H9 (cell line): ENCODE results near the gene ARID3C. TPM values are rescaled to one million over a fixed set of nuclear protein-coding genes. Genes with fewer than 3 reads are reported as not detected.

Experiments
- DNase-seq: peaks from one replicate; pipeline ENCODE4 v3.0.0-alpha.2; 2017
- H2AFZ ChIP-seq: one replicate; pipeline ENCODE4 v1.6.1; 2013; ENCODE audit warnings: mild to moderate bottlenecking, low read length, control low read depth, moderate library complexity
- H2AK5ac ChIP-seq: 2 replicates; pipeline ENCODE4 v1.6.1; 2013; ENCODE audit warnings: low read length, control low read depth, mixed read lengths; ENCODE audit not compliant: insufficient read length
- H2BK120ac ChIP-seq: one replicate; pipeline ENCODE4 v1.6.1; 2013; ENCODE audit warnings: low read depth, mild to moderate bottlenecking, low read length, control low read depth, inconsistent platforms; ENCODE audit not compliant: poor library complexity, severe bottlenecking
- H2BK12ac ChIP-seq: 2 replicates; pipeline ENCODE4 v1.6.1; 2013; ENCODE audit warnings: low read length, control low read depth, mixed read lengths, low read depth; ENCODE audit not compliant: insufficient read length
- H2BK15ac ChIP-seq: 2 replicates; pipeline ENCODE4 v1.6.1; 2013; ENCODE audit warnings: low read depth, low read length, control low read depth
- H2BK20ac ChIP-seq: one replicate; pipeline ENCODE4 v1.6.1; 2013; ENCODE audit warnings: low read depth, mild to moderate bottlenecking, low read length, control low read depth, inconsistent platforms; ENCODE audit not compliant: poor library complexity, severe bottlenecking
- H2BK5ac ChIP-seq: 2 replicates; pipeline ENCODE4 v1.6.1; 2013; ENCODE audit warnings: low read length, control low read depth, mixed read lengths; ENCODE audit not compliant: insufficient read length
- H3K14ac ChIP-seq: 2 replicates; pipeline ENCODE4 v1.6.1; 2013; ENCODE audit warnings: low read length, control low read depth; ENCODE audit not compliant: insufficient read depth
- H3K18ac ChIP-seq: 2 replicates; pipeline ENCODE4 v1.6.1; 2013; ENCODE audit warnings: low read depth, mild to moderate bottlenecking, mixed read lengths, low read length, control low read depth; ENCODE audit not compliant: insufficient read length
- H3K23ac ChIP-seq: 2 replicates; pipeline ENCODE4 v1.6.1; 2013; ENCODE audit warnings: low read length, control low read depth, mixed read lengths, low read depth; ENCODE audit not compliant: insufficient read length
- H3K23me2 ChIP-seq: 2 replicates; pipeline ENCODE4 v1.6.1; 2013; ENCODE audit warnings: low read depth, mild to moderate bottlenecking, mixed read lengths, low read length, control low read depth; ENCODE audit not compliant: insufficient read length, poor library complexity, severe bottlenecking
- H3K27ac ChIP-seq: 2 replicates; pipeline ENCODE4 v1.5.1; 2013; ENCODE audit warnings: low read length, control low read depth, mixed read lengths, low read depth; ENCODE audit not compliant: insufficient read length
- H3K27me3 ChIP-seq: 2 replicates; pipeline ENCODE4 v1.6.1; 2013; ENCODE audit warnings: low read length, control low read depth, inconsistent platforms; ENCODE audit not compliant: insufficient read depth
- H3K4ac ChIP-seq: 2 replicates; pipeline ENCODE4 v1.6.1; 2013; ENCODE audit warnings: low read depth, mild to moderate bottlenecking, control low read depth, inconsistent platforms, low read length, moderate library complexity
- H3K4me1 ChIP-seq: 2 replicates; pipeline ENCODE4 v1.6.1; 2013; ENCODE audit warnings: low read length, control low read depth, inconsistent platforms; ENCODE audit not compliant: insufficient read depth
- H3K4me2 ChIP-seq: 2 replicates; pipeline ENCODE4 v1.6.1; 2013; ENCODE audit warnings: low read length, control low read depth, mixed read lengths; ENCODE audit not compliant: insufficient read length, insufficient read depth
- H3K56ac ChIP-seq: 2 replicates; pipeline ENCODE4 v1.6.1; 2013; ENCODE audit warnings: low read depth, mild to moderate bottlenecking, mixed read lengths, low read length, control low read depth; ENCODE audit not compliant: insufficient read length
- H3K79me1 ChIP-seq: 2 replicates; pipeline ENCODE4 v1.6.1; 2013; ENCODE audit warnings: low read depth, mild to moderate bottlenecking, moderate library complexity, low read length, control low read depth, inconsistent platforms; ENCODE audit not compliant: insufficient read depth, poor library complexity, severe bottlenecking
- H3K79me2 ChIP-seq: 2 replicates; pipeline ENCODE4 v1.6.1; 2013; ENCODE audit warnings: low read length, control low read depth, inconsistent platforms; ENCODE audit not compliant: insufficient read depth
- H3K9ac ChIP-seq: 2 replicates; pipeline ENCODE4 v1.6.1; 2013; ENCODE audit warnings: low read length, control low read depth, mixed read lengths; ENCODE audit not compliant: insufficient read length; ENCODE audit errors: extremely low read depth
- H3K9me3 ChIP-seq: one replicate; pipeline ENCODE4 v1.6.1; 2013; ENCODE audit warnings: low read depth, low read length, inconsistent platforms; ENCODE audit not compliant: control insufficient read depth
- H3T11ph ChIP-seq: one replicate; pipeline ENCODE4 v1.6.1; 2013; ENCODE audit warnings: mild to moderate bottlenecking, low read length, control low read depth, inconsistent platforms
- H4K20me1 ChIP-seq: one replicate; pipeline ENCODE4 v1.6.1; 2013; ENCODE audit not compliant: control insufficient read depth, insufficient read length, insufficient read depth
- H4K5ac ChIP-seq: 2 replicates; pipeline ENCODE4 v1.6.1; 2013; ENCODE audit warnings: low read depth, mild to moderate bottlenecking, mixed read lengths, low read length, control low read depth; ENCODE audit not compliant: insufficient read length
- H4K8ac ChIP-seq: replicated peaks from 2 replicates; pipeline ENCODE4 v1.6.1; 2013; ENCODE audit warnings: low read length, control low read depth, mixed read lengths, low read depth; ENCODE audit not compliant: insufficient read length
- H4K91ac ChIP-seq: 2 replicates; pipeline ENCODE4 v1.6.1; 2013; ENCODE audit warnings: low read depth, mild to moderate bottlenecking, moderate library complexity, mixed read lengths, low read length, control low read depth; ENCODE audit not compliant: insufficient read length
- H3K27ac Mint-ChIP-seq, 3 experiments: 2 replicates in 2 of 3; 3 replicates in 1 of 3; pipeline ENCODE4 v1.8.0; 2020 to 2021; ENCODE audit warnings: mixed read lengths in 3 of 3, mild to moderate bottlenecking in 1 of 3, moderate library complexity in 1 of 3
- H3K27me3 Mint-ChIP-seq: 2 replicates; pipeline ENCODE4 v1.8.0; 2021; ENCODE audit warnings: low read depth, mild to moderate bottlenecking, moderate library complexity, mixed read lengths
- H3K36me3 Mint-ChIP-seq, 3 experiments: 2 replicates in 2 of 3; 3 replicates in 1 of 3; pipeline ENCODE4 v1.8.0; 2020 to 2021; ENCODE audit warnings: low read depth in 3 of 3, mixed read lengths in 3 of 3; ENCODE audit not compliant: insufficient read depth in 1 of 3
- H3K4me1 Mint-ChIP-seq, 2 experiments: 2 replicates each; pipeline ENCODE4 v1.8.0; 2020; ENCODE audit warnings: mixed read lengths in 2 of 2
- H3K4me3 Mint-ChIP-seq, 2 experiments: 2 replicates in 1 of 2; 3 replicates in 1 of 2; pipeline ENCODE4 v1.8.0; 2020 to 2021; ENCODE audit warnings: mild to moderate bottlenecking in 2 of 2, mixed read lengths in 2 of 2, moderate library complexity in 1 of 2
- H3K9me3 Mint-ChIP-seq, 2 experiments: 2 replicates in 1 of 2; 3 replicates in 1 of 2; pipeline ENCODE4 v1.8.0; 2020; ENCODE audit warnings: mild to moderate bottlenecking in 2 of 2, mixed read lengths in 2 of 2, moderate library complexity in 1 of 2
- WGBS: extraction: QIAGEN DNeasy Blood & Tissue Kit; methylation state at CpG from one replicate; pipeline ENCODE4 v1.1.7; 2013; ENCODE audit warnings: missing lambda C conversion rate, low lambda C conversion rate, mixed read lengths; ENCODE audit not compliant: insufficient read length; ENCODE audit errors: extremely low coverage; 5-methylcytosine and 5-hydroxymethylcytosine counted together
- total RNA-seq: library from RNA; stranded (reverse); gene quantifications from 2 replicates; pipeline ENCODE4 v1.2.1, GENCODE V29; 2021
- TF ChIP-seq, protein P1 (sequence below): fragments of 200-600 bp; sonication (generic); conservative IDR thresholded peaks from 3 replicates; pipeline ENCODE4 v1.8.0; 2021; ENCODE audit warnings: antibody characterized with exemption, mild to moderate bottlenecking

The ARID3C gene
- total RNA-seq, 1 experiment from 2014 or later = not detected

DNA sequence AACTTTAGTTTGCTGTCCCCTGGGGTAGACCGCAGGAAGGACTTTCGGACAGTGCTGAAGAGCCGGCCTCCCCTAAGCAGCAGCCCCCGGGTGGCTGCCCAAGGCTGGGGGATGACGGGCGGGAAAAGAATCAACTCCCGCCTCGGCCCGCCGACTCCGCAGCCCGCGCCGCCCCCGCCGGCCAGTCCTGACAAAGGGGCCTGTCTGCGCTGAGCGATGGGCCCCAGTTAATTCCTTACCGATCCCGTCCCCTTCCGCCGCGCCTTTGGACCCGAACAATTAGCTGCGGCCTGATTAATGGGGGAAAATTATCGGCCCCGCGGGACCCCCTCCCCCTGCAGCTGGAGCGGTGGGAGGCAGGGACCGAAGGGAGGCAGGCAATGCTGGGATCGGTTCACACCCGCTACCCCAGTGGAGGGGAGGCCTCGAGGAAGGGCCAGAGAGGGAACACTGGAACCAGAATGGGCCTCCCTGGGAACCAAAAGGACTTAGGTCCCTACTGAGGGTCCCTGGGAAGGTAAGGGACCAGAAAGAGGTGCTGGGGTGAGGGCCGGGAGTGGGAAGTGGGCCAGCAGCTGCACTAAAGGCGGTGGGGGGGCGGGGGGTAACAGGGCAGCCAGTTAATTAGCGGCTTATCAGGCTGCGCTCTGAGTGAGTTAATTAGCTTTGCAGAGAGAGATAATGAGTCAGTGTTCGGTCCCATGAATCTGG is 4.2 kb downstream of the ARID3C start:
- H4K20me1 ChIP-seq = no peaks in the 10 kb centered on the region
- Mint-ChIP-seq H3K36me3 (no peaks in the 10 kb centered on the region; a peak in 2 of 7 replicates), H3K27me3 (peaks cover 67% of the 10 kb centered on the region), H3K27ac (no peak overlapping the region), H3K4me3 (no peak overlapping the region), H3K4me1 (peaks cover 17 to 34% of the 10 kb centered on the region in 2 experiments), H3K9me3 (peaks cover 0 to 6% of the 10 kb centered on the region in 2 experiments; a peak in 2 of 5 replicates)
- no peak overlapping the region for H3K4ac ChIP-seq
- no peak overlapping the region for H2BK20ac ChIP-seq
- no peak overlapping the region for H3K27ac ChIP-seq
- no peak overlapping the region for H2AFZ ChIP-seq
- no peak for DNase-seq
- H2BK5ac ChIP-seq = no peak overlapping the region
- peaks cover 16% of the 10 kb centered on the region for H3K23me2 ChIP-seq
- H3T11ph ChIP-seq = no peak overlapping the region
- H3K9ac ChIP-seq = no peak overlapping the region
- 0 out of 2 replicates have a peak, but pooled peaks cover 3% of the 10 kb centered on the region for H3K4me1 ChIP-seq
- no peak overlapping the region for H4K8ac ChIP-seq
- no peaks in the 10 kb centered on the region for H3K79me2 ChIP-seq
- H3K79me1 ChIP-seq = no peaks in the 10 kb centered on the region
- no peak overlapping the region for H3K56ac ChIP-seq
- H4K5ac ChIP-seq = no peak overlapping the region
- H2BK120ac ChIP-seq = no peak overlapping the region
- peaks cover 43% of the 10 kb centered on the region for H3K27me3 ChIP-seq
- no peak overlapping the region for H2AK5ac ChIP-seq
- H4K91ac ChIP-seq = no peak overlapping the region
- no peak overlapping the region for H3K4me2 ChIP-seq
- H3K18ac ChIP-seq = no peak overlapping the region
- H3K9me3 ChIP-seq = no peaks in the 10 kb centered on the region
- H2BK15ac ChIP-seq = no peak overlapping the region
- no peak overlapping the region for H3K14ac ChIP-seq
- WGBS = no CpG with 5 or more reads among the region's 39 CpGs
- TF ChIP-seq, protein P1, sequence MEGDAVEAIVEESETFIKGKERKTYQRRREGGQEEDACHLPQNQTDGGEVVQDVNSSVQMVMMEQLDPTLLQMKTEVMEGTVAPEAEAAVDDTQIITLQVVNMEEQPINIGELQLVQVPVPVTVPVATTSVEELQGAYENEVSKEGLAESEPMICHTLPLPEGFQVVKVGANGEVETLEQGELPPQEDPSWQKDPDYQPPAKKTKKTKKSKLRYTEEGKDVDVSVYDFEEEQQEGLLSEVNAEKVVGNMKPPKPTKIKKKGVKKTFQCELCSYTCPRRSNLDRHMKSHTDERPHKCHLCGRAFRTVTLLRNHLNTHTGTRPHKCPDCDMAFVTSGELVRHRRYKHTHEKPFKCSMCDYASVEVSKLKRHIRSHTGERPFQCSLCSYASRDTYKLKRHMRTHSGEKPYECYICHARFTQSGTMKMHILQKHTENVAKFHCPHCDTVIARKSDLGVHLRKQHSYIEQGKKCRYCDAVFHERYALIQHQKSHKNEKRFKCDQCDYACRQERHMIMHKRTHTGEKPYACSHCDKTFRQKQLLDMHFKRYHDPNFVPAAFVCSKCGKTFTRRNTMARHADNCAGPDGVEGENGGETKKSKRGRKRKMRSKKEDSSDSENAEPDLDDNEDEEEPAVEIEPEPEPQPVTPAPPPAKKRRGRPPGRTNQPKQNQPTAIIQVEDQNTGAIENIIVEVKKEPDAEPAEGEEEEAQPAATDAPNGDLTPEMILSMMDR = no peak
- H3K23ac ChIP-seq = no peak overlapping the region
- H2BK12ac ChIP-seq = no peak overlapping the region
